Loucy (cell line): Measurements from ENCODE around the gene CXCL14.

Experiments
- EZH2phosphoT487 ChIP-seq: fragments of 200-600 bp; IDR thresholded peaks from 2 replicates; pipeline ENCODE4 v1.6.1; 2018; ENCODE audit warnings: antibody characterized with exemption, mild to moderate bottlenecking, moderate library complexity, borderline replicate concordance
- TF ChIP-seq, protein P1 (sequence below): fragments of 200-600 bp; sonication (generic); conservative IDR thresholded peaks from 2 replicates; pipeline ENCODE4 v1.5.1; 2014; ENCODE audit warnings: mild to moderate bottlenecking, antibody characterized with exemption, low read length

DNA sequence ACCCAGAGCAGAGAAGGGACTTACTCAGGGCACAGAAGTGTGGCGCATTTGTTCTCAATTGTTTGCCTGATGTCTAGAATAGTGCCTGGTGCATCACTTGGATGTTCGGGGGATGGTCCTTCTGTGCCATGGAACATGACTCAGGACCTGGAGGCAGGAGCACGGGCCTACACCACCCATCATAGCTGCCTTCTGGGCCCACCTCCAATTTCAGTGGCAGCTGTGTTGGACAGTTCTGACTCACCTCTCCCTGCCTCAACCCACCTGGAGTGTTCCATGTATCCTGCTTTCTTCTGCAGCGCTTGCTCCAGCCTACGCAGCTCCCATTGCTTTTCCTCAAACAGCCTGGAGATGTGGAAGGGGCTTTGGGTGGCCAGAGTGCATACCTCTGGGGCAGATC lies 12.5 kb upstream of the CXCL14 start:
- TF ChIP-seq, protein P1, sequence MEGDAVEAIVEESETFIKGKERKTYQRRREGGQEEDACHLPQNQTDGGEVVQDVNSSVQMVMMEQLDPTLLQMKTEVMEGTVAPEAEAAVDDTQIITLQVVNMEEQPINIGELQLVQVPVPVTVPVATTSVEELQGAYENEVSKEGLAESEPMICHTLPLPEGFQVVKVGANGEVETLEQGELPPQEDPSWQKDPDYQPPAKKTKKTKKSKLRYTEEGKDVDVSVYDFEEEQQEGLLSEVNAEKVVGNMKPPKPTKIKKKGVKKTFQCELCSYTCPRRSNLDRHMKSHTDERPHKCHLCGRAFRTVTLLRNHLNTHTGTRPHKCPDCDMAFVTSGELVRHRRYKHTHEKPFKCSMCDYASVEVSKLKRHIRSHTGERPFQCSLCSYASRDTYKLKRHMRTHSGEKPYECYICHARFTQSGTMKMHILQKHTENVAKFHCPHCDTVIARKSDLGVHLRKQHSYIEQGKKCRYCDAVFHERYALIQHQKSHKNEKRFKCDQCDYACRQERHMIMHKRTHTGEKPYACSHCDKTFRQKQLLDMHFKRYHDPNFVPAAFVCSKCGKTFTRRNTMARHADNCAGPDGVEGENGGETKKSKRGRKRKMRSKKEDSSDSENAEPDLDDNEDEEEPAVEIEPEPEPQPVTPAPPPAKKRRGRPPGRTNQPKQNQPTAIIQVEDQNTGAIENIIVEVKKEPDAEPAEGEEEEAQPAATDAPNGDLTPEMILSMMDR = no peak
- no peak for TF ChIP-seq EZH2phosphoT487
